ENCODE results near the gene CCDC187. TPM values are rescaled to one million over a fixed set of nuclear protein-coding genes. Genes with fewer than 3 reads are reported as not detected.
A peak's percentile ranks its signal among the peaks of the same experiment; 100 is the strongest.

Gene CCDC187
- total and polyA plus RNA-seq, 12 donors = 0.02 to 0.07 (median 0.03) TPM; not detected in 8

DNA sequence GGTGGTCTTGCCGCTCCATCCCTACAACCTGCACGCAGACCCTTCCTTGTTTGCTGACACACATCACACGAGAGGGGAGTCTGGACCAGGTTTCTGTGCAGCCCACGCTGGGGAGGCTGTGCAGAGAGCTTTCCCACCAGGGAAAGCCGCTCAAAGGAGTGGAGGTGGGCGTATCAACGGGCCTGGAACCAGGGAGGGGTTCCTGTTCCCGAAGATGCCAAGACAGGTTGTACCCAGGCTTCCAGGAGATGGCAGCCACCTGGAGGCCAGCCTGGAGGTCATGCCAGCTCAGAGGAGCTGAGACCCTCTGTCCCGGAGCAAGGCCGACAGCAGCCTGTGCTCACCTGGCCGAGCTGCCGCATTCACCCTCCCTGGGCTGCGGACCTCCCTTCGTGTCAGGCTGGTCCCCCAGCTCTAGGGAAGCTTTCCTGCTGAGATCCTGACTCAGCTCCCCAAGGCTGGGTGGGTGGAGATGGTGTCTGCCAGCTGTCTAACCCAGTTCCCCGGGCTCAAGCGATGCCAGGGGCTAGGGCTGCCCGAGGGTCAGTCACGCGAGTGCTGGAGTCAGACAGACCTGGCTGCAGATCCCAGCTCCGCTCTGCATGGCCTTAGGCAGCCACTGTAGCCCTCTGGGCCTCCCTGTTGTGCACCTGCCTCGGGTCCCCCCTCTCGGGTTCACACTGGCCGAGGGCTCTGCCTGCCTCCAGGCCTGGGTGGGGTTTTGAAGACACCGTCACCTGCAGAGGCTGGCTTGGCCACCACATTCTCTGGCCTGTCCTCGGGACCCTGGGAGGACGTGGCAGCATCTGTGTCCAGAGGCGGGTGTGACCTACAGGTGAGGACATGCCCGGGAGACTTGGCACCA, 29.7 kb downstream of the CCDC187 start:
- DNase-seq (no peak), ATAC-seq (peak in 2 of 8 donors; percentile 14 to 49)
- intact Hi-C loops (cut with DNase I) = no loop called here
- Histone ChIP-seq H3K27me3 (peaks cover 0 to 58% (median 39%) of the 10 kb centered on the region in 7 donors), H3K27ac (no peak overlapping the region), H3K4me3 (no peak overlapping the region), H3K4me1 (no peaks in the 10 kb centered on the region), H3K36me3 (no peaks in the 10 kb centered on the region), H3K9me3 (no peaks in the 10 kb centered on the region)
- TF ChIP-seq, protein P1, sequence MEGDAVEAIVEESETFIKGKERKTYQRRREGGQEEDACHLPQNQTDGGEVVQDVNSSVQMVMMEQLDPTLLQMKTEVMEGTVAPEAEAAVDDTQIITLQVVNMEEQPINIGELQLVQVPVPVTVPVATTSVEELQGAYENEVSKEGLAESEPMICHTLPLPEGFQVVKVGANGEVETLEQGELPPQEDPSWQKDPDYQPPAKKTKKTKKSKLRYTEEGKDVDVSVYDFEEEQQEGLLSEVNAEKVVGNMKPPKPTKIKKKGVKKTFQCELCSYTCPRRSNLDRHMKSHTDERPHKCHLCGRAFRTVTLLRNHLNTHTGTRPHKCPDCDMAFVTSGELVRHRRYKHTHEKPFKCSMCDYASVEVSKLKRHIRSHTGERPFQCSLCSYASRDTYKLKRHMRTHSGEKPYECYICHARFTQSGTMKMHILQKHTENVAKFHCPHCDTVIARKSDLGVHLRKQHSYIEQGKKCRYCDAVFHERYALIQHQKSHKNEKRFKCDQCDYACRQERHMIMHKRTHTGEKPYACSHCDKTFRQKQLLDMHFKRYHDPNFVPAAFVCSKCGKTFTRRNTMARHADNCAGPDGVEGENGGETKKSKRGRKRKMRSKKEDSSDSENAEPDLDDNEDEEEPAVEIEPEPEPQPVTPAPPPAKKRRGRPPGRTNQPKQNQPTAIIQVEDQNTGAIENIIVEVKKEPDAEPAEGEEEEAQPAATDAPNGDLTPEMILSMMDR (IDR thresholded peaks at IDR 0.05) = no peak
- WGBS, 2 donors = 86 to 89% methylated on average over 28 of the region's 28 CpGs

DNA sequence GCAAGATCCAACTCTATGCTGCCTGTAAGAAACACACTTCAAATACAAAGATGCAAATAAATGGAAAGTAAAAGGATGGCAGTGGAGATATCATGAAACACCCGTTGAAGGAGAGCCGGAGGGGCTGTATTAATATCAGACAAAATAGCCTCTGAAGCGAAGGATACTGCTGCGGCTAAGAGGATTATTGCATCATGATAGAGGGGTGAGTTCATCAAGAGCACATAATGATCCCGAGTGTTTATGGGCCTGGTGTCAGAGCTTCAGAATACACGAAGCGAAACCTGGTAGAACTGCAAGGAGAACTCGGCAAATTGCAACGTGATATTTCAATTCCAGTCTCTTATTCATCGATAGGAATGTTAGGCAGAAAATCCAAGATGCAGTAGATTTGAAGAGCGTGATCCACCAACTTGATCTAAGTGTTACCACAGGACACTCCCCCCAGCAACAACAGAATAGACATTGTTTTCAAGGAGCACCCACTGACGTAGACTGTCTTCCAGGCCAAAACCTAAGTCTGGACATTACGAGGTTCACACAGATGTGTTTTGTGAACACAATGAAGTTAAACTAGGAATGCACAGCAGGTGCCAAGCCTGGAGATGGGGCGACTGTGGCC, 30.5 kb downstream of the CCDC187 start:
- intact Hi-C loops (cut with DNase I) = no loop called here
- TF ChIP-seq, protein P1 (IDR thresholded peaks at IDR 0.05) = no peak
- no peak for ATAC-seq
- H3K4me3 ChIP-seq = no peak overlapping the region
- no peak for DNase-seq
- WGBS, 2 donors = 83 to 84% methylated on average over 14 of the region's 14 CpGs
- no peaks in the 10 kb centered on the region for H3K36me3 ChIP-seq
- H3K27ac ChIP-seq = no peak overlapping the region
- peaks cover 0 to 54% (median 39%) of the 10 kb centered on the region in 7 donors for H3K27me3 ChIP-seq
- peaks cover 0 to under 1% (median 0%) of the 10 kb centered on the region in 9 donors for H3K4me1 ChIP-seq
- no peaks in the 10 kb centered on the region for H3K9me3 ChIP-seq

DNA sequence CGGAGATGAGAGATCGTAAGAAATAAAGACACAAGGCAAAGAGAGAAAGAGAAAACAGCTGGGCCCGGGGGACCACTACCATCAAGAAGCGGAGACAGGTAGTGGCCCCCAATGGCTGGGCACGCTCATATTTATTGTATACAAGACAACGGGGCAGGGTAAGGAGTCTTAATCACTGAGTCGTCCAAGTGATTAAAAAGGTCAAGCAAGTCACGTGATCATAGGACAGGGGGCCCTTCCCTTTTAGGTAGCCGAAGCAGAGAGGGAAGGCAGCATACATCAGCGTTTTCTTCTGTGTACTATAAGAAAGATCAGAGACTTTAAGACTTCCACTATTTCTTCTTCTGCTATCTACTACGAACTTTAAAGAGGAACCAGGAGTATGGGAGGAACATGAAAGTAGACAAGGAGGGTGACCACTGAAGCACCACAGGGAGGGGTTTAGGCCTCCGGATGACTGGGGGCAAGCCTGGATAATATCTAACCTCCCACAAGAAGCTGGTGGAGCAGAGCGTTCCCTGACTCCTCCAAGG, 33.7 kb downstream of the CCDC187 start:
- no peaks in the 10 kb centered on the region for H3K36me3 ChIP-seq
- DNase-seq (no peak), ATAC-seq (no peak)
- 80 to 83% methylated on average over 13 of the region's 13 CpGs for WGBS, 2 donors
- H3K27ac ChIP-seq = peak overlapping the region in 1 of 10 donors; percentile 10
- H3K4me3 ChIP-seq = no peak overlapping the region
- H3K27me3 ChIP-seq = peaks cover 0 to 27% (median 20%) of the 10 kb centered on the region in 7 donors
- peaks cover 4 to 14% (median 8%) of the 10 kb centered on the region in 9 donors for H3K4me1 ChIP-seq
- intact Hi-C loops (cut with DNase I) = no loop called here
- TF ChIP-seq, protein P1 (IDR thresholded peaks at IDR 0.05) = no peak
- H3K9me3 ChIP-seq = no peaks in the 10 kb centered on the region

DNA sequence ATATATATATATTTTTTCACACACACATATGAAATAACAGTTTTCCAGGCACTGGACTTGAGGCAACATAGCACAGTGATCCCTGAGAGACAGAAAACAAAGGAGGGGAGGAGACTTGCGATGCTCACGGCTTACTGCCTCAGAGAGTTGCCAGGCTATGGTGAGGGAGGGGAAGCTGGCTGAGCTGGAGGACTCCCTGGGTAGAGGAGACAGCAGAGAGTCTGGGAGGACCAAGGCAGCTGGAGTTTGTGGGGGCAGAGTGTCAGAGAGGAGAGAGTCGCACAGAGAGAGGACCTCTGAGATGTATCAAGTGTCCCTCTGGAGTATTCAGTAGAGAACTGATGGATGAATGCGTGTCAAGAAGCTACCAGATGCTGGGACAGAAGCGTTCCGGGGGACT, 35.2 kb downstream of the CCDC187 start:
- Histone ChIP-seq H3K27me3 (peaks cover 0 to 16% (median 15%) of the 10 kb centered on the region in 7 donors), H3K9me3 (no peaks in the 10 kb centered on the region), H3K4me3 (no peak overlapping the region), H3K36me3 (no peaks in the 10 kb centered on the region), H3K27ac (no peak overlapping the region), H3K4me1 (peaks cover 4 to 14% (median 8%) of the 10 kb centered on the region in 9 donors)
- no peak for DNase-seq
- intact Hi-C loops (cut with DNase I) = no loop called here
- 59 to 61% methylated on average over 6 of the region's 6 CpGs for WGBS, 2 donors
- no peak for ATAC-seq
- TF ChIP-seq, protein P1 (IDR thresholded peaks at IDR 0.05) = no peak

Data from heart right ventricle (tissue), 16 donors.